GM12878 (cell line): ENCODE measurements around the gene TATDN3. TPM values are rescaled to one million over a fixed set of nuclear protein-coding genes. Genes with fewer than 3 reads are reported as not detected.

Experiments
- ATAC-seq: fragments of 200-7000 bp; cut with Tn5 transposase; 3 replicates; pipeline ENCODE4 v1.9.1; 2020; ENCODE audit warnings: mild to moderate bottlenecking, moderate library complexity
- BruUV-seq: library from RNA; stranded (reverse); fragments of 400-500 nt; replicated peaks from 2 replicates; lab custom pipeline; 2021; lab: Mats Ljungman, UMichigan
- CTCF ChIA-PET: fragments of 300-600 bp; sonication (Branson Sonifier 250); formaldehyde crosslinking; extraction: SDS; loops from one replicate; lab custom pipeline; 2021; ENCODE audit warnings: inconsistent platforms; lab: Yijun Ruan, JAX
- POLR2A ChIA-PET: fragments of 350-600 bp; formaldehyde crosslinking; extraction: SDS; loops from one replicate; lab custom pipeline; 2021; ENCODE audit warnings: inconsistent platforms; lab: Charles Lee
- RAD21 ChIA-PET: fragments of 300-600 bp; sonication (Branson Sonifier 250); formaldehyde crosslinking; loops from one replicate; lab custom pipeline; 2023; ENCODE audit warnings: antibody characterized with exemption; ENCODE audit not compliant: unreplicated experiment; lab: Charles Lee
- SMC1A ChIA-PET: fragments of 300-600 bp; sonication (Branson Sonifier 250); formaldehyde crosslinking; loops from one replicate; lab custom pipeline; 2023; ENCODE audit not compliant: unreplicated experiment, uncharacterized antibody; lab: Charles Lee
- DNase-seq: peaks from one replicate; pipeline ENCODE4 v3.0.0-alpha.2; 2011; ENCODE audit warnings: low read depth, low spot score
- FAIRE-seq: peaks from 3 replicates; lab custom pipeline; 2011; peaks lifted over from hg19 to GRCh38; lab: Jason Lieb, UNC
- H2AFZ ChIP-seq: 2 replicates; pipeline ENCODE4 v1.6.0; 2011; ENCODE audit warnings: low read depth, low read length, control low read depth; ENCODE audit not compliant: control insufficient read depth
- H3K27ac ChIP-seq: 2 replicates; pipeline ENCODE4 v1.5.1; 2011; ENCODE audit warnings: control low read depth; ENCODE audit not compliant: control insufficient read depth, insufficient read depth
- H3K27me3 ChIP-seq, 2 experiments: replicated peaks in 1 of 2; 2 replicates each; pipeline versions ENCODE4 v1.6.0 to v1.6.1; 2011; ENCODE audit warnings: low read length in 1 of 2; ENCODE audit not compliant: control insufficient read depth in 2 of 2, insufficient read depth in 2 of 2
- H3K36me3 ChIP-seq, 2 experiments: 2 replicates each; pipeline ENCODE4 v1.5.1; 2011; ENCODE audit warnings: low read length in 1 of 2; ENCODE audit not compliant: control insufficient read depth in 2 of 2, insufficient read depth in 2 of 2
- H3K4me1 ChIP-seq: 2 replicates; pipeline ENCODE4 v1.6.1; 2011; ENCODE audit warnings: mild to moderate bottlenecking, low read length, moderate library complexity, mixed read lengths; ENCODE audit not compliant: control insufficient read depth, insufficient read depth
- H3K4me2 ChIP-seq: 2 replicates; pipeline ENCODE4 v1.6.0; 2011; ENCODE audit warnings: control low read depth; ENCODE audit not compliant: control insufficient read depth, insufficient read depth
- H3K4me3 ChIP-seq: fragments of 200-600 bp; sonication (generic); 2 replicates; pipeline ENCODE4 v1.5.1; 2016
- H3K79me2 ChIP-seq: 2 replicates; pipeline ENCODE4 v1.6.0; 2011; ENCODE audit warnings: low read length; ENCODE audit not compliant: control insufficient read depth, insufficient read depth
- H3K9ac ChIP-seq: 2 replicates; pipeline ENCODE4 v1.8.0; 2011; ENCODE audit warnings: low read length, control low read depth, mixed read lengths; ENCODE audit not compliant: control insufficient read depth, insufficient read depth
- H3K9me3 ChIP-seq: replicated peaks from 3 replicates; pipeline ENCODE4 v1.5.1; 2011; ENCODE audit warnings: mild to moderate bottlenecking, low read length; ENCODE audit not compliant: control insufficient read depth, insufficient read depth
- H4K20me1 ChIP-seq: 2 replicates; pipeline ENCODE4 v1.6.0; 2011; ENCODE audit not compliant: control insufficient read depth, insufficient read depth
- FOXM1 ChIP-seq: IDR thresholded peaks from 2 replicates; pipeline ENCODE4 v1.6.1; 2012; ENCODE audit warnings: low read depth, mild to moderate bottlenecking, inconsistent platforms, low read length, moderate library complexity
- TAF1 ChIP-seq: IDR thresholded peaks from 2 replicates; pipeline ENCODE4 v1.6.1; 2011; ENCODE audit warnings: mild to moderate bottlenecking, low read depth, low read length, borderline replicate concordance
- USF1 ChIP-seq: IDR thresholded peaks from 2 replicates; pipeline ENCODE4 v1.6.1; 2011; ENCODE audit warnings: borderline replicate concordance, low read depth, mild to moderate bottlenecking, moderate library complexity, mixed read lengths, low read length; ENCODE audit not compliant: insufficient read depth; ENCODE audit errors: extremely low read length
- ZNF217 ChIP-seq: fragments of 450-650 bp; IDR thresholded peaks from 2 replicates; pipeline ENCODE4 v1.6.1; 2017; ENCODE audit warnings: antibody characterized with exemption, mild to moderate bottlenecking
- ZNF274 ChIP-seq: IDR thresholded peaks from one replicate; pipeline ENCODE4 v1.8.0; 2011; ENCODE audit not compliant: insufficient read length, insufficient read depth
- WGBS: methylation state at CpG from one replicate; pipeline ENCODE4 v1.1.6; 2016; ENCODE audit warnings: low lambda C conversion rate; ENCODE audit not compliant: insufficient replicate concordance, insufficient coverage; ENCODE audit errors: missing lambda C conversion rate; 5-methylcytosine and 5-hydroxymethylcytosine counted together
- in situ Hi-C: fragments of 300-500 bp; cut with MboI; formaldehyde crosslinking; loops from 9 replicates; pipeline ENCODE4 v1.14.3; 2018; ENCODE audit warnings: mixed read lengths
- intact Hi-C: fragments of 100-400 bp; cut with micrococcal nuclease; formaldehyde crosslinking; loops from one replicate; pipeline ENCODE4 v1.14.2; 2022; ENCODE audit not compliant: unreplicated experiment
- polyA plus RNA-seq, 11 experiments: library from polyadenylated mRNA; depleted of rRNA in 4 of 11; unstranded in 6 of 11; stranded (reverse) in 5 of 11; fragments of >200 nt; fragmentation: Nextera tagmentation in 4 of 11; fragmentation: Illumina TruSeq in 1 of 11; extraction: Ambion mirVana in 4 of 11; extraction: Trizol in 1 of 11; gene quantifications; 1 replicate in 1 of 11; 2 replicates in 10 of 11; pipeline versions ENCODE4 v1.2.1 to v1.2.3, GENCODE V29; 2011 to 2016; ENCODE audit warnings: inconsistent platforms in 2 of 11, missing spikeins in 2 of 11, low read depth in 1 of 11
- total RNA-seq, 4 experiments: library from RNA; depleted of rRNA in 3 of 4; stranded (reverse); fragments of >200 nt in 3 of 4; fragmentation: Illumina TruSeq in 1 of 4; extraction: Trizol in 1 of 4; gene quantifications; 2 replicates each; pipeline versions ENCODE4 v1.2.1 to v1.2.3, GENCODE V29; 2013 to 2021

The TATDN3 gene
- total and polyA plus RNA-seq, 10 of the 15 experiments (the other 5 are each of a cell fraction or from before 2014, with no cell fraction given) = 15.5 to 40.0 (median 22.7) TPM

- ChIA-PET SMC1A (interaction anchor here (0.8 to 6.3 kb wide), 12 partner anchors 8 to 307 kb away, joined by 3 to 63 read pairs (median 7); no protein-coding TSS in a partner anchor), CTCF (interaction anchor here (0.6 to 7.4 kb wide), 17 partner anchors 10 to 329 kb away, joined by 3 to 103 read pairs (median 5); no protein-coding TSS in a partner anchor), RAD21 (interaction anchor here (1.1 to 3.4 kb wide), 10 partner anchors 9 to 330 kb away, joined by 3 to 21 read pairs (median 4); no protein-coding TSS in a partner anchor), POLR2A (interaction anchor here (0.6 to 1.5 kb wide), 5 partner anchors 9 to 171 kb away, joined by 3 to 4 read pairs (median 3); partner anchors contain the start of gene FLVCR1)
- ATAC-seq = no peak
- Histone ChIP-seq H3K9me3 (no peaks in the 10 kb centered on the region), H4K20me1 (no peaks in the 10 kb centered on the region), H3K27me3 (no peaks in the 10 kb centered on the region), H3K9ac (no peak overlapping the region), H3K4me1 (peaks cover 8% of the 10 kb centered on the region; the same call in 1 of the 2 replicates), H2AFZ (no peak overlapping the region), H3K4me2 (no peak overlapping the region), H3K36me3 (peaks cover 2 to 4% of the 10 kb centered on the region in 2 experiments; a peak in 2 of 4 replicates), H3K27ac (no peak overlapping the region), H3K4me3 (no peak overlapping the region), H3K79me2 (peaks cover 16% of the 10 kb centered on the region)
- in situ Hi-C loops = no loop called here
- WGBS = 100% methylated on average over 1 of the region's 1 CpG
- no peak for DNase-seq
- no TSS peak for BruUV-seq
- intact Hi-C loops = no loop called here
- FAIRE-seq = no peak
- no peak for TF ChIP-seq USF1
- no peak for TF ChIP-seq TAF1
- no peak for TF ChIP-seq FOXM1
- TF ChIP-seq ZNF274 = no peak
- TF ChIP-seq ZNF217 = no peak
Measured at GRCh38 chr1:212785871-212786270, 5.8 kb upstream of the TATDN3 start.
